GM19468 (cell line): ENCODE data around the gene PARN.

ENCODE experiments used
- ATAC-seq: cut with Tn5 transposase; IDR thresholded peaks from one replicate; pipeline ENCODE4 v1.9.1; 2021; ENCODE audit warnings: mild to moderate bottlenecking, moderate library complexity, moderate number of reproducible peaks; ENCODE audit not compliant: unreplicated experiment; ENCODE audit errors: extremely low read depth

PARN gene

GRCh38 chr16:14485811-14486519, 144.1 kb downstream of the PARN start:
- no peak for ATAC-seq

DNA sequence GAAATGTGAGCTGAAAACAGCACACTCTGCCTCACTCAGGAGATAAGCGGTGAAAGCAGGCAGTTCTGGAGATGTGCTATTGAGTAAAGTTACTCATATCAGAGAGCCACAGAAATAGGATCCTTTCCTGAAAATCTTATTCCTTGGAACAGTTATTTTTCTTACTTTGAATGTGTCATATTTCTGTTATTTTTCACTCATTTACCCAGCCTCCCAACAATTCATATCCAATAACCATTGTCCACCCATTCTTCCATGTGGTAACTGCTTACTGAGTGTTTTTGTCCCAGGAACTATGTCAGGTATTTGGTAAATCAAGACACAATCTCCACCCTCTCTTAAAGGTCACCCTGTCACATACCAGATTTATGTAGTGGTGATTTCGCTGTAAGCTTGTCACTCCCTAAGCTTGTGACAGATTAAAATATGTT, 144.9 kb downstream of the PARN start:
- no peak for ATAC-seq

- no peak for ATAC-seq
Observed at GRCh38 chr16:14483819-14484385, 146.2 kb downstream of the PARN start.

- no peak for ATAC-seq
Observed at GRCh38 chr16:14476183-14476582, 153.9 kb downstream of the PARN start.

- ATAC-seq = no peak
Observed at GRCh38 chr16:14475370-14476139, 154.5 kb downstream of the PARN start.

- no peak for ATAC-seq
Observed at GRCh38 chr16:14473488-14473887, 156.6 kb downstream of the PARN start.

GRCh38 chr16:14472357-14472756, 157.7 kb downstream of the PARN start:
- no peak for ATAC-seq

DNA sequence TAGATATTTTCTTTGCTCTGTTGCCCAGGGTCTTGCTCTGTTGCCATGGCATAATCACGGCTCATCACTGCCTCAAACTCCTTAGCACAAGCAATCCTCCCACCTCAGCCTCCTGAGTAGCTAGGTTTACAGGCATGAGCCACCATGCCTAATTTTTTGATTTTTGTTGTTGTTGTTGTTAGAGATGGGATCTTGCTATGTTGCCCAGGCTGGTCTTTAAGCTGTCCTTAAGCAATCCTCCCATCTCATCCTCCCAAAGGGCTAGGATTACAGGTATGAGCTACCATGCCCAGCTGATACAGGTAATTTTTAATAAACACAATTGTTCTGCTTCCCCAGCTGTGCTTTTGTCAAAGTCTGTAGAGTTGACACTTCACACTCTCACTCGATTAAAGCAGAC, 159.3 kb downstream of the PARN start:
- no peak for ATAC-seq

DNA sequence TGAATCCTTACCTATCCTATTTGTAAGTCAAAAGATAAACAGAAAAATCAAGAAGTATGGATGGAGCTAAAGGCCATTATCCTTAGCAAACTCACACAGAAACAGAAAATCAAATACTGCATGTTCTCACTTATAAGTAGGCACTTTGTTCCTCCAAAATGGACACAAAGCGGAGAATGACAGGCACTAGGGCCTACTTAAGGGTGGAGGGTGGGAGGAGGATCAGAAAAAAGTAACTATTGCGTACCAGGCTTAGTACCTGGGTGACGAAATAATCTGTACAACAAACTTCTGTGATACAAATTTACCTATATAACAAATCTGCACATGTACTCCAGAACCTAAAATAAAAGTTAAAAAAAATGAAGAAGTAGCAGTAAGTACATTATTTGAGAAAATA, 164.3 kb downstream of the PARN start:
- ATAC-seq = no peak

- ATAC-seq = no peak
Observed at GRCh38 chr16:14464796-14465195, 165.3 kb downstream of the PARN start.

GRCh38 chr16:14464192-14464591, 165.9 kb downstream of the PARN start:
- ATAC-seq = no peak

DNA sequence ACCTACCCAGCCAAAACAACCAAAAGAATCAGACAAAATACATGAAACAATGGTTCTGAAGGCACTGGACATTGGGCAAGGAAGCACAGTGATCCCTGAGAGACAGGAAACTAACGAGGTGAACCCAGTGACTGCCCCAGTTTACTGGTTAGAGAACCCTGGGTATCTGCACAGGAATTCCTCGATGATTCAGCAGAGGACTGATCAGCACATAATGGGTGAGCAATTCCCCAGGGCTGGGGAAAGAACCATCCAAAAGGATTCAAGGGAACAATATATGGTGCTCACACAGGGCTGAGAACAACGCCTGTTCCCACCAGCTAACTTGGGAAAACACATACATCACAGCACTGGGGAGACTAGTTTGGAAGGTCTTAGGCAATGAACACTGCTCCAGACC, 167.2 kb downstream of the PARN start:
- ATAC-seq = no peak

- ATAC-seq = no peak
Observed at GRCh38 chr16:14460726-14461125, 169.3 kb downstream of the PARN start.

DNA sequence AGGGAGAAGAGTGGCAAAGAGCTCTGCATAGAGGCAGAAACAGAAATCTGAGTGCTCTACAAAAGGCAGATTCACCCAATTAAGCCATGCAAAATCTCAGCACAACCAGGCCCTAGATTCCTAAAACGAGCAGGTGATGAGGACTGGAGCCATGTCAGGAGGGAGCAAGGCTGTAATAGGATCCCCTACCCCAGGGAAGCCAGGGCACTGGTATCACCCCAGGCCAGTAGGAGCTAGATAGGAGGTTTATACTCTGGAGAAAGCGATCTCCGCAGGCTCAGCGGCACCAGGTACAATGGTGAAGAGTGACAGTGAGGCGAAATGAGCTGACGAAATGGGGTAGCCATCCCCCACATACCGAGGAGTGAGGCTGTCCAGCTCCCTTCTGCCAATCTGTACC, 171.5 kb downstream of the PARN start:
- ATAC-seq = no peak

GRCh38 chr16:14456793-14457481, 173.1 kb downstream of the PARN start:
- ATAC-seq = no peak

DNA sequence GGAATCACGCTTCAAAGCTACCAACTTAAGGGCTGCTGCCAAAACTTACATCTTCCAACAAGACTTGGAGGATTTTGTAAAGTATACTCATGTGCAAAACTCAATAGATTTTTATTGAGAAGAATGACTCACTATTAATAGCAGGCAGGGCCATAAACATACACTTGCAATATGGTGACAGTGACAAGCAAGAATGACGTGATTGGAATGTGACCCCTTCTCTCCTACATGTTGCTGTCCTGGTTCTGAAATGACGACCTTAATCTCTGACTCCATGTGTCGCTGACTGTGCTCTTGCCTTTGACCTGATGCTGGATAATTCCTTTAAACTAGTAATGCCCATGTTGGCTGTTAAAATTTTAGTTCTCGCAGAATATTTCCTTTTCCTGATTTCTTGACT, 174.5 kb downstream of the PARN start:
- no peak for ATAC-seq

- no peak for ATAC-seq
Observed at GRCh38 chr16:14454391-14454790, 175.7 kb downstream of the PARN start.

GRCh38 chr16:14452066-14452465, 178.0 kb downstream of the PARN start:
- no peak for ATAC-seq

DNA sequence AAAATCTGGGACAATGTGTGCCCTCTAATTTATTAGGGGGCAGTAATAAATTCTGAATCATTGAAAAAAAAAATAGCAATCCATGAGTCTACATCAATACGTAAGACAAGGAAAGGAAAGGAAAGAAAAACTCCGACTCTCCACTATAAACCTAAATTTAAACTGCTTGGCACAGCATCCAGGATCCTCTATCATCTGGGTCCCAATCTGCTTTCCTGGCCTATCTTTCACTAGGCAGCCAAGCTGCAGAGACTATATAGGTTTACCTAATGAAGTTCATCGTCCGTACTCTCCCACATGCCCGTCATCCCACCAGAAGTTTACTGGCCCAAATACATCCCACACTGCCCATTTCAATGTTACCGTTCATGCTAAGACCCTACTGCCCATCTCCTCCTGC, 179.2 kb downstream of the PARN start:
- ATAC-seq = no peak

- ATAC-seq = no peak
Observed at GRCh38 chr16:14449790-14450480, 180.1 kb downstream of the PARN start.
